ENCODE data around the gene HNRNPA2B1. TPM values are rescaled to one million over a fixed set of nuclear protein-coding genes. Genes with fewer than 3 reads are reported as not detected.

Gene HNRNPA2B1
- total and polyA plus RNA-seq, 2 of the 8 experiments (the other 6 are each of a cell fraction or from before 2014, with no cell fraction given), result 276 to 1,255 TPM

DNA sequence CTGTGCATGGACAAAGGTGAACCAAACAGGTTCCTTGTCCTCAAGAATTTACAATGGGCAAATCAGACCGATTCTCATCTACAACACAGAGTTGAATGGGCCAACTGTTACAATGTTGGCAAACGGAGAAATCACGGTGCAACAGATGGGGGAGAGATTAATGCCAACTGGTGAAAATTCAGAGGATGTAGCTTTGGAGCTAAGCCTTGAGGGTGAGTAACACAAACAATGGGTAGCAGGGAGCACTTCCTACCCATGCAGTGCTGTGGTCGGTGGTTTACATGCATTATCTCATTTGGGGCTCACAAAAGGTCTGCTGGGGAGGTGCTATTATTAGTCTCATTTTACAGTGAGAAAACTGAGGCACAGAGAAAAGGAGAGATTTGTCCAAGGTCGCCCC lies 49.5 kb downstream of the HNRNPA2B1 start:
- FAIRE-seq (no peak), DNase-seq (ENCODE audit: low read depth in 1 of 2, low spot score in 2 of 2) (no peak)
- Histone ChIP-seq H3K4me1 (replicated peaks in 1 of 4; ENCODE audit: control insufficient read depth in 3 of 4, insufficient read depth in 4 of 4, low read length in 3 of 4) (peaks cover 11 to 27% (median 21%) of the 10 kb centered on the region in 4 experiments), H3K9me3 (ENCODE audit: insufficient read depth in 2 of 2, low read depth in 1 of 2, low read length in 1 of 2) (peaks cover 7 to 13% of the 10 kb centered on the region in 2 experiments; a peak in 2 of 4 replicates), H3K4ac (replicated peaks; ENCODE audit: insufficient read length, low read depth, low read length) (peak overlapping the region; percentile 40), H3K79me1 (ENCODE audit: low read depth, low read length) (peaks cover 15% of the 10 kb centered on the region), H3K18ac (ENCODE audit: extremely low read depth, low read length) (no peak overlapping the region), H3K23me2 (ENCODE audit: low read depth, low read length) (peaks cover 6% of the 10 kb centered on the region), H4K20me1 (replicated peaks in 1 of 2; ENCODE audit: control insufficient read depth in 1 of 2, insufficient read depth in 2 of 2, low read length in 2 of 2) (peaks cover 15 to 16% of the 10 kb centered on the region in 2 experiments), H4K5ac (ENCODE audit: insufficient read length, low read depth, low read length) (no peak overlapping the region), H2BK12ac (ENCODE audit: low read depth, low read length) (peak overlapping the region; percentile 95), H3K56ac (replicated peaks; ENCODE audit: insufficient read length, low read depth, low read length) (no peak overlapping the region), H2AFZ (ENCODE audit: low read length) (no peak overlapping the region), H3K9ac (replicated peaks in 1 of 4; ENCODE audit: extremely low read depth in 1 of 4, low read depth in 3 of 4, low read length in 3 of 4) (no peak overlapping the region), H3K23ac (ENCODE audit: insufficient read length) (no peak overlapping the region), H3K4me2 (ENCODE audit: insufficient read depth in 1 of 2, low read depth in 2 of 2, low read length in 2 of 2) (peak overlapping the region; percentile 57 to 98; a peak in 1 of 4 replicates), H3K27ac (ENCODE audit: low read depth, low read length) (no peak overlapping the region), H2BK20ac (ENCODE audit: low read length) (peak overlapping the region; percentile 66), H2BK120ac (replicated peaks; ENCODE audit: low read depth, low read length) (no peak overlapping the region), H4K91ac (replicated peaks; ENCODE audit: insufficient read length, low read length) (no peak overlapping the region), H3K36me3 (ENCODE audit: control insufficient read depth in 2 of 4, insufficient read depth in 4 of 4, low read length in 3 of 4) (no peaks in the 10 kb centered on the region), H4K8ac (ENCODE audit: extremely low read depth, insufficient read depth, low read length) (no peak overlapping the region), H3K4me3 (ENCODE audit: extremely low read depth in 1 of 4, insufficient read depth in 2 of 4, low read depth in 3 of 4, low read length in 4 of 4) (no peak overlapping the region), H3K14ac (ENCODE audit: insufficient read length) (no peak overlapping the region), H2AK5ac (ENCODE audit: low read depth, low read length) (peak overlapping the region; percentile 58), H2BK15ac (ENCODE audit: low read length) (peak overlapping the region; percentile 13; the same call in 1 of the 2 replicates), H2BK5ac (ENCODE audit: low read depth, low read length) (0 out of 2 replicates have a peak overlapping the region, but pooled peaks have one; percentile 60), H3K27me3 (replicated peaks in 1 of 4; ENCODE audit: control insufficient read depth in 3 of 4, extremely low read depth in 1 of 4, insufficient read depth in 3 of 4, low read length in 3 of 4) (peaks cover 0 to 7% (median 0%) of the 10 kb centered on the region in 4 experiments; a peak in 2 of 7 replicates), H3K79me2 (ENCODE audit: control insufficient read depth in 1 of 2, insufficient read depth in 2 of 2, low read length in 2 of 2) (peaks cover 6 to 34% of the 10 kb centered on the region in 2 experiments)
- POLR2A ChIA-PET (ENCODE audit: partially characterized antibody), result interaction anchor here (0.8 to 5.2 kb wide), 8 partner anchors 10 to 214 kb away, joined by 3 to 36 read pairs (median 7); partner anchors contain the start of gene HNRNPA2B1
- WGBS, 2 experiments (ENCODE audit: extremely low coverage in 1 of 2, insufficient coverage in 1 of 2, insufficient read length in 1 of 2, insufficient replicate concordance in 2 of 2, low coverage in 1 of 2, low lambda C conversion rate in 2 of 2, missing lambda C conversion rate in 1 of 2), result 80% methylated on average over 5 of the region's 5 CpGs; no CpG with 5 or more reads in 1 of the 2 experiments
- CTCF ChIA-PET (ENCODE audit: partially characterized antibody), result interaction anchor here (0.9 to 2.0 kb wide), 3 partner anchors 37 to 58 kb away, joined by 3 to 6 read pairs (median 4); no protein-coding TSS in a partner anchor
- TF ChIP-seq CEBPB (IDR thresholded peaks at IDR 0.05; ENCODE audit: low read depth, low read length) (no peak), CTBP2 (IDR thresholded peaks at IDR 0.05; ENCODE audit: borderline replicate concordance, insufficient read depth, insufficient read length, low read length) (no peak), EZH2 (IDR thresholded peaks at IDR 0.05; ENCODE audit: low read depth, low read length, severe bottlenecking) (no peak), SAP30 (IDR thresholded peaks at IDR 0.05; ENCODE audit: insufficient read depth, insufficient replicate concordance, low read length) (no peak), TAF1 (IDR thresholded peaks at IDR 0.05; ENCODE audit: low read depth, low read length) (no peak), EGR1 (IDR thresholded peaks at IDR 0.05; ENCODE audit: borderline replicate concordance, low read depth, low read length) (no peak), KDM1A (IDR thresholded peaks at IDR 0.05; ENCODE audit: borderline replicate concordance, low read length) (no peak), CREB1 (IDR thresholded peaks at IDR 0.05) (no peak)
- TF ChIP-seq, protein P1, sequence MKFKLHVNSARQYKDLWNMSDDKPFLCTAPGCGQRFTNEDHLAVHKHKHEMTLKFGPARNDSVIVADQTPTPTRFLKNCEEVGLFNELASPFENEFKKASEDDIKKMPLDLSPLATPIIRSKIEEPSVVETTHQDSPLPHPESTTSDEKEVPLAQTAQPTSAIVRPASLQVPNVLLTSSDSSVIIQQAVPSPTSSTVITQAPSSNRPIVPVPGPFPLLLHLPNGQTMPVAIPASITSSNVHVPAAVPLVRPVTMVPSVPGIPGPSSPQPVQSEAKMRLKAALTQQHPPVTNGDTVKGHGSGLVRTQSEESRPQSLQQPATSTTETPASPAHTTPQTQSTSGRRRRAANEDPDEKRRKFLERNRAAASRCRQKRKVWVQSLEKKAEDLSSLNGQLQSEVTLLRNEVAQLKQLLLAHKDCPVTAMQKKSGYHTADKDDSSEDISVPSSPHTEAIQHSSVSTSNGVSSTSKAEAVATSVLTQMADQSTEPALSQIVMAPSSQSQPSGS (IDR thresholded peaks at IDR 0.05; ENCODE audit: low read length), result no peak

Data from H1 (cell line).